ENCODE results near the gene ANHX.

ANHX gene

DNA sequence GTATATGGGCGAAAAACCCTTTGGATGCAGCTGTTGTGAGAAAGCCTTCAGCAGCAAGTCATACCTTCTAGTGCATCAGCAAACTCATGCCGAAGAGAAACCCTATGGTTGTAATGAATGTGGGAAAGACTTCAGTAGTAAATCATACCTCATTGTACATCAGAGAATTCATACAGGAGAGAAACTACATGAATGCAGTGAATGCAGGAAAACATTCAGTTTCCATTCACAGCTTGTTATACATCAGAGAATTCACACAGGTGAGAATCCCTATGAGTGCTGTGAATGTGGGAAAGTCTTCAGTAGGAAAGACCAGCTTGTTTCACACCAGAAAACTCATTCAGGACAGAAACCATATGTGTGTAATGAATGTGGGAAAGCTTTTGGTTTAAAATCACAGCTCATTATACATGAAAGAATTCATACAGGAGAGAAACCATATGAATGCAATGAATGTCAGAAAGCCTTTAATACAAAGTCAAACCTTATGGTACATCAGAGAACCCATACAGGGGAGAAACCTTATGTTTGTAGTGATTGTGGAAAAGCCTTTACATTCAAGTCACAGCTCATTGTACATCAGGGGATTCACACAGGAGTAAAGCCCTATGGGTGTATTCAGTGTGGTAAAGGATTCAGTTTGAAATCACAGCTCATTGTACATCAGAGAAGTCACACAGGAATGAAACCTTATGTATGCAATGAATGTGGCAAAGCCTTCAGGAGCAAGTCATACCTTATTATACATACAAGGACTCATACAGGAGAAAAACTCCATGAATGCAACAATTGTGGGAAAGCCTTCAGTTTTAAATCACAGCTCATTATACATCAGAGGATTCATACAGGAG, 33.0 kb downstream of the ANHX start:
- no peak for DNase-seq

DNA sequence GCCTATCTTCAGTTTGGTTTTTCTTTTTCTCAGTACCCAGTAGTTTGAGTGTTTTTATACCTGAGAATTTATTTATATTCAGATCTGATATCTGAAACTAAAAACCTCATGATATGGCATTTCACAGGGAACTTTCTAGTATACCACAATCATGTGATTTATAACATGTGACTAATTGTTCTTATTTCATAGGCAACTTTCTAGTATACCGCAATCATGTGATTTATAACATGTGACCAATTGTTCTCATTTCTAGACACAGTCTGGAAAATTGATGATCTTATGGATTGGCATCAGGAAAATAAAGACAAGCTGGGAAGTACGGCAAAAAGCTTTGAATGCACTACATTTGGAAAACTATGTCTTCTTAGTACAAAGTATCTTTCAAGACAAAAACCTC, 33.8 kb downstream of the ANHX start:
- DNase-seq: no peak

DNA sequence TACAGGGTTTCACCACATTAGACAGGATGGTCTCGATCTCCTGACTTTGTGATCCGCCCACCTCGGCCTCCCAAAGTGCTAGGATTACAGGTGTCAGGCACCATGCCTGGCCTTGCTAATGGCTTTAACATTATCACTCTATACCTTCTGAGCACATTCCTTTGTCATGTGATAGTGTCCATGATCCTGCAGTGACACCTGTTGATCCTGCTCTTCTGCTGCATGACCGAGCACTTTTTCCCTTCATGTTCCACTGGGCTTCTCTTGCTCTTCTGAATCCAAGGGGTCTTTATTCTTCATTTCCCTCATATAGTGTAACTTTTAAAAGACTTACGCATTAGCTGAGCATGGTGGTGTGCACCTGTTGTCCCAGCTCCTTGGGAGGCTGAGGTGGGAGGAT, 42.8 kb downstream of the ANHX start:
- no peak for DNase-seq

DNA sequence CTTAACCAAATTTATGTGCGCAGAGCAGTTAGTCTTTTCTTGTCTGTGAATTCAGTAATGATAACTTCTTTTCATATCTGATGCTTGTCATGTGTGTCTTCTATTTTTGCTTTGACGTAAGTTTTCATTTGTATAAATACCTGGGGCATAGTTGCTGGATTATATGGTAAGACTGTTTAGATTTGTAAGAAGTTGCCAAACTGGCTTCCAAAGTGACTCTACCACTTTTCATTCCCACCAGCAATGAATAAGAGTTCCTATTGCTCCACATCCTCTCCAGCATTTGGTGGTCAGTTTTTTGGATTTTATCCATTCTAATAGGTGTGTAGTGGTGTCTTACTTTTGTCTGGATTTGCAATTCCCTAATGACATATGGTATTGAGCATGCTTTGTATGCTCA, 45.5 kb downstream of the ANHX start:
- DNase-seq: no peak

DNA sequence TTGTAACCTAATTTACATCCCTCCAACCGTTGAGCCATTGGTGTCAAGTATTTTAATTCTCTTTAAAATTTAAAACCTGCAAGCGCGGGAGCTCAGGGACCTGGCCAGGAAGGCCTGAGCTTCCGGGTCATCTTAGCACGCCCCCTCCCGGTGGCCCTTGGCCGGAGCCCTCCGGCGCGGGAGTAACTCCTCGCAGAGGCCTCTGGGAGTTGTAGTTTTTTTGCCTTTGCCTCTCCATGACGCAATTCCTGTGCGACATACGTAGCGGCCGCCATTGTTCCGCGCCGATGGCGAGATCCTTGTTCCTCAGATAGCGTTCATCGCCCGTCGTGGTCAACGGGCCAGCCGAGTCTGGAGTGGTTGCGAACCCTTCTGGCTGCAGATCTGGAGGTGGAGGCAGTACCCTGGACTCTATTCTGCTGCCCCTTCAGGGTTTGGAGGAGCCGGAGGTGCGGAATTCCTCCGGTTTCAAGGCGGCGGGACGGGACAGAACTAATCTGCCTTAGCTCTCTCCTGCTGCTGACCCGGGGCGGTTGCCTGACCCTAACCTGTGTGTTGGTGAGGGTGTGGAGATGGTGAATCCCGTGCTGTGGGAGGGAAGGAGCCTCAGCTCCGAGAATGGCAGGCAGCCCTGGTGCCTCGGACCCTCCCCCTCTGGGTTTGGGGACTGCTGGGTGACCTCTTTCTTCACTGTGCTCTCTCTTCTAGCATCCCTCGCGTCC, 54.3 kb downstream of the ANHX start, which contains the start of gene ZNF268:
Gene ZNF268, plus strand, starts transcription at position 258 of the 722 bp plus-strand sequence. CDS start 503 bp downstream, outside the sequence.
- peak; percentile 61 to 92 for DNase-seq

DNA sequence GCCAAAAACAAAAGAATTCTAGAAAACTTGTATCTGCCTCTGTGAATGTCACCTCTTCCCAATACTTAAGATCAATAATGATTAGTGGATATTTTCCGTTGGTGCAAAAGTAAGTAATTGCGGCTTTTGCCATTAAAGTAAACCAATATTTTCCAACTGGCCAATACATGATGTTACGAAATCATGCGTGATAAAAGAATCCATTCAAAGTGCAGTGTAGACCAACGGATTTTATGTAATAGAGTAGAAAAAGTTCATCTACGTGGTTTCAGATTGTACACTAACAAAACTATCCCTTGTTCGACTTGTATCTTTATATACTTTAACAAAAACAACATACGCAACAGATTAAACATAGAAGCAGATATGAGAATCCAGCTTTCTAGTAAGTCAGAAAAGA, 55.0 kb downstream of the ANHX start:
- peak in 1 of 2 experiments; percentile 12 for DNase-seq

DNA sequence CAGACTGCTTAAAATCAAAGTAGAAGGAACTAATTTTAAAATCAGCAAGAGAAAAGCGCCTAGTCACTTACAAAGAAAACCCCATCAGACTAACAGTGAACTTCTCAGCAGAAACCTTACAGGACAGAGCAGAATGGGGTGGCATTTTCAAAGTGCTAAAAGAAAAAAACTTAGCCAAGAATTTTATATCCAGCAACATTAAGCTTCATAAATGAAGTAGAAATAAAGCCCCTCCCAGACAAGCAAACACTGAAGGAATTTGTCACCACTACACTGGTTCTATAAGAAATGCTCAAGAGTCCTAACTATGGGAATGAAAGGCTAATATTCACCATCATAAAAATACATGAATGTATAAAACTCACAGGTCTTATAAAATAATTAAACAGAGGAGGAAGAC, 60.8 kb downstream of the ANHX start:
- no peak for DNase-seq

DNA sequence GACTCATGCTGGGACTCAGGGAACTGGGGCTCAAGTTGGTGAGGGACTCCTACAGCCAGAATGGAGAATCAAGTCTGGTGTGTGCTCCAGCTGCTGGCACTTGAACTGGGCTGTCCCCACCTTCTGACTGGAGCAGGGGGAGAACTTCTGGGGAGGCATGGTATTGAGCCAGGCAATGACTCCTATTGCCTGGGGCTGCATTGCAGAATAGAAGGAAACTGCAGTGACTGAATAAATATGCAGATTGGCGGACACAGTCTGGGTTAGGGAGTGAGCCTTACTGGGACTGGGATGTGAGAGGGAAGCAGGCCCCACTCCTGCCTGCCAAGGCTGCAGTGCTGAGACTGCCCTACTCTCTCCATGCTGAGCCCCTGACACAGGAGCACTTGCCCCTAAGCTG, 63.2 kb downstream of the ANHX start:
- DNase-seq: no peak

Data from NCI-H524 (cell line).